ENCODE data around the gene TPM4.

TPM4 gene

GRCh38 chr19:16042533-16043085, 33.7 kb upstream of the TPM4 start:
- no peak for DNase-seq

- no peak for DNase-seq
These were observed 33.0 kb upstream of the TPM4 start for GRCh38 chr19:16043156-16043757.

- DNase-seq: no peak
These were observed 31.5 kb upstream of the TPM4 start for GRCh38 chr19:16044746-16045145.

GRCh38 chr19:16045171-16045570, 31.1 kb upstream of the TPM4 start:
- no peak for DNase-seq

- DNase-seq: no peak
These were observed 30.4 kb upstream of the TPM4 start for GRCh38 chr19:16045893-16046292.

GRCh38 chr19:16048583-16048982, 27.7 kb upstream of the TPM4 start:
- no peak for DNase-seq

GRCh38 chr19:16051254-16052025, 24.9 kb upstream of the TPM4 start:
- DNase-seq: peak; percentile 58

GRCh38 chr19:16052353-16052752, 23.9 kb upstream of the TPM4 start:
- DNase-seq: no peak

GRCh38 chr19:16057062-16057461, 19.2 kb upstream of the TPM4 start:
- DNase-seq: no peak

- DNase-seq: no peak
These were observed 16.0 kb upstream of the TPM4 start for GRCh38 chr19:16060294-16060693.

- no peak for DNase-seq
These were observed 14.4 kb upstream of the TPM4 start for GRCh38 chr19:16061943-16062342.

- DNase-seq: peak; percentile 78
These were observed 13.5 kb upstream of the TPM4 start for GRCh38 chr19:16062789-16063188.

GRCh38 chr19:16064209-16064889, 11.9 kb upstream of the TPM4 start:
- no peak for DNase-seq

GRCh38 chr19:16066611-16067104, 9.6 kb upstream of the TPM4 start:
- DNase-seq: peak; percentile 67

GRCh38 chr19:16067205-16067938, 8.9 kb upstream of the TPM4 start:
- no peak for DNase-seq

GRCh38 chr19:16068696-16069259, 7.5 kb upstream of the TPM4 start:
- DNase-seq: no peak

GRCh38 chr19:16069813-16070365, 6.4 kb upstream of the TPM4 start:
- no peak for DNase-seq

- DNase-seq: peak; percentile 92
These were observed 5.8 kb upstream of the TPM4 start for GRCh38 chr19:16070366-16070990.

GRCh38 chr19:16071072-16071691, 5.1 kb upstream of the TPM4 start:
- DNase-seq: no peak

- no peak for DNase-seq
These were observed 2.8 kb upstream of the TPM4 start for GRCh38 chr19:16073481-16073880.

- no peak for DNase-seq
These were observed 2.3 kb upstream of the TPM4 start for GRCh38 chr19:16073988-16074387.
